ENCODE data around the gene KBTBD13. TPM values are rescaled to one million over a fixed set of nuclear protein-coding genes. Genes with fewer than 3 reads are reported as not detected.
"Not testable (repeated sequence)": the region's sequence is repeated elsewhere in the genome, so short reads cannot be mapped to it uniquely, and the experiment has no call there.

KBTBD13 gene
- total RNA-seq, 1 experiment from 2014 or later: not detected

DNA sequence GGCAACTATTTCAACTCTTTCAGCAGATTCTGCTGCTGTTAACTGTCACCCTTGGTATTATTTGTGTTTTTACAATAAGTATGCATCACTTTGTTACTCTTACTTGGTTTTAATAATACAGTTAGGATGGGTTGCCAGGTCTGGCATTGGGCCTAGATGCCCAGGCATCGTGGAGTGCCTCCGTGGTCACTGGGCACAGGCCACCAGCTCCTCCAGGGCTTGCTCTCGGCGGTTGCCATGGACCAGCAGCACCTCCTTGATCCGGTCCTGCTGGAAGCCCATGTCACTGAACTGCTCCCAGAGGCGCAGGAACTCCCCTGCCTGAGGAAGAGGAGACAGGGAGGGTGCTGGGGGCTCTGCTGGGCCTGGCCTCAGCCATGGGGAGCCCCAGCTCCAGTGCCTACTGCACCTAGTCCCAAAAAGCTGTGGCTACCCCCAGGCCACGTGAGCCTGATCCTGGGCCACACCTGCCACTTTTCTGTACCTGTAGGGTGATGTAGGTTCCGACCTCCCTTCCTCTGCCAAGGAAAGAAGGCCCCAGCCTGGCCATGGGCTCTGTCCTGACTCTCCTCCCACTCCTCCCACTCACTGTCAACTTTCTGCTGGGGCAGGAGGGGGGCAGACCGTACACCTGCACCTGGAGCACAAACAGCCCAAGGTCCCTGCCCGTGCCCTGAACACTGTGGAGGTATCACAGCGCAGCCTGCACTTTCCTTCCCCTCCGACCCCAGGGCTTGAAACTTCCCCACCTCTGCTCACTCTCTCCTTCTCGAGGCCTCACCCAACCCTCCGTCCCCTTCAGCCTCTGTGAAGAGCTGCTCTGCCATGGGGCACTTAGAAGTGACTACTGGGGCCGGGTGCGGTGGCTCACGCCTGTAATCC lies 16.6 kb downstream of the KBTBD13 start:
- ATAC-seq (no peak), DNase-seq (ENCODE audit: low read depth, low spot score) (no peak)
- Histone ChIP-seq H3K9me3 (ENCODE audit: control insufficient read depth, insufficient read depth, low read depth, low read length) (no peaks in the 10 kb centered on the region), H3K27me3 (ENCODE audit: control insufficient read depth, insufficient read depth, low read length) (no peaks in the 10 kb centered on the region), H3K36me3 (ENCODE audit: control insufficient read depth, insufficient read depth, low read length) (no peaks in the 10 kb centered on the region), H3K4me3 (ENCODE audit: low read depth in 2 of 2, low read length in 2 of 2) (no peak overlapping the region), H3K27ac (ENCODE audit: low read length) (no peak overlapping the region), H3K4me1 (ENCODE audit: control insufficient read depth, insufficient read depth, low read length) (peaks cover 3% of the 10 kb centered on the region; the same call in 1 of the 2 replicates)
- in situ Hi-C loops (cut with HindIII; ENCODE audit: low pct_unique_long_range_greater_than_20kb, low sequenced_read_pairs): no loop called here
- CTCF ChIA-PET: no interaction called here
- POLR2A ChIA-PET: no interaction called here
- no peak for TF ChIP-seq POLR2AphosphoS5 (IDR thresholded peaks at IDR 0.05; ENCODE audit: low read depth, low read length)
- TF ChIP-seq TCF7L2 (IDR thresholded peaks at IDR 0.05; ENCODE audit: low read depth, low read length): no peak
- TF ChIP-seq REST (IDR thresholded peaks at IDR 0.05; ENCODE audit: insufficient read depth in 1 of 2, low read depth in 2 of 2, low read length in 1 of 2): no peak
- TF ChIP-seq SIN3A (IDR thresholded peaks at IDR 0.05; ENCODE audit: borderline replicate concordance, insufficient read depth, low read depth, low read length): no peak
- TF ChIP-seq, protein P1, sequence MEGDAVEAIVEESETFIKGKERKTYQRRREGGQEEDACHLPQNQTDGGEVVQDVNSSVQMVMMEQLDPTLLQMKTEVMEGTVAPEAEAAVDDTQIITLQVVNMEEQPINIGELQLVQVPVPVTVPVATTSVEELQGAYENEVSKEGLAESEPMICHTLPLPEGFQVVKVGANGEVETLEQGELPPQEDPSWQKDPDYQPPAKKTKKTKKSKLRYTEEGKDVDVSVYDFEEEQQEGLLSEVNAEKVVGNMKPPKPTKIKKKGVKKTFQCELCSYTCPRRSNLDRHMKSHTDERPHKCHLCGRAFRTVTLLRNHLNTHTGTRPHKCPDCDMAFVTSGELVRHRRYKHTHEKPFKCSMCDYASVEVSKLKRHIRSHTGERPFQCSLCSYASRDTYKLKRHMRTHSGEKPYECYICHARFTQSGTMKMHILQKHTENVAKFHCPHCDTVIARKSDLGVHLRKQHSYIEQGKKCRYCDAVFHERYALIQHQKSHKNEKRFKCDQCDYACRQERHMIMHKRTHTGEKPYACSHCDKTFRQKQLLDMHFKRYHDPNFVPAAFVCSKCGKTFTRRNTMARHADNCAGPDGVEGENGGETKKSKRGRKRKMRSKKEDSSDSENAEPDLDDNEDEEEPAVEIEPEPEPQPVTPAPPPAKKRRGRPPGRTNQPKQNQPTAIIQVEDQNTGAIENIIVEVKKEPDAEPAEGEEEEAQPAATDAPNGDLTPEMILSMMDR (IDR thresholded peaks at IDR 0.05): no peak
- BruUV-seq (replicated peaks): no TSS peak
- intact Hi-C loops (cut with micrococcal nuclease; ENCODE audit: unreplicated experiment): no loop called here

DNA sequence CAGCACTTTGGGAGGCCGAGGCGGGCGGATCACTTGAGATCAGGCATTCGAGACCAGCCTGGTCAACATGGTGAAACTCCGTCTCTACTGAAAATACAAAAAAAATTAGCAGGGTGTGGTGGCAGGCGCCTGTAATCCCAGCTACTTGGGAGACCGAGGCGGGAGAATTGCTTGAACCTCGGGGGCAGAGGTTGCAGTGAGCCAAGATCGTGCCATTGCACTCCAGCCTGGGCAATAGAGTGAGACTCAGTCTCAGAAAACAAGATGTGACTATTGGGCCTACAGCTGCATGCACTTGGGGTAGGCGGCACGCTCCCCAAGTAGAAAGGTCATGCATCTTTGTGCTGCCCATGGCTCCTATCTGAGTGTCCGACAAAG lies 17.2 kb downstream of the KBTBD13 start:
- not testable (repeated sequence) for H3K36me3 ChIP-seq (ENCODE audit: control insufficient read depth, insufficient read depth, low read length); ATAC-seq

More for the DNA sequence above, 17.2 kb downstream of the KBTBD13 start:
- H3K9me3 ChIP-seq (ENCODE audit: control insufficient read depth, insufficient read depth, low read depth, low read length); H3K4me3 ChIP-seq (ENCODE audit: low read depth in 2 of 2, low read length in 2 of 2); H3K27ac ChIP-seq (ENCODE audit: low read length); in situ Hi-C loops (cut with HindIII; ENCODE audit: low pct_unique_long_range_greater_than_20kb, low sequenced_read_pairs); BruUV-seq (replicated peaks); H3K27me3 ChIP-seq (ENCODE audit: control insufficient read depth, insufficient read depth, low read length); intact Hi-C loops (cut with micrococcal nuclease; ENCODE audit: unreplicated experiment); CTCF ChIA-PET; H3K4me1 ChIP-seq (ENCODE audit: control insufficient read depth, insufficient read depth, low read length); POLR2A ChIA-PET; DNase-seq (ENCODE audit: low read depth, low spot score): not testable (repeated sequence)

All from Panc1 (cell line).